Ishikawa (cell line): ENCODE results near the gene SRP72.

Experiments
- CEBPB ChIP-seq: IDR thresholded peaks from 2 replicates; pipeline ENCODE4 v1.6.1; 2012
- CREB1 ChIP-seq: IDR thresholded peaks from 2 replicates; pipeline ENCODE4 v1.6.1; 2012; ENCODE audit warnings: low read depth
- EGR1 ChIP-seq: IDR thresholded peaks from 2 replicates; pipeline ENCODE4 v1.6.1; 2012
- EP300 ChIP-seq: IDR thresholded peaks from 2 replicates; pipeline ENCODE4 v1.6.1; 2012; ENCODE audit warnings: borderline replicate concordance
- FOXM1 ChIP-seq: IDR thresholded peaks from 2 replicates; pipeline ENCODE4 v1.6.1; 2012; ENCODE audit warnings: low read depth, borderline replicate concordance
- MAX ChIP-seq: IDR thresholded peaks from 2 replicates; pipeline ENCODE4 v1.6.1; 2012
- NFIC ChIP-seq: IDR thresholded peaks from 2 replicates; pipeline ENCODE4 v1.6.1; 2012
- RAD21 ChIP-seq: IDR thresholded peaks from 2 replicates; pipeline ENCODE4 v1.6.1; 2012; ENCODE audit warnings: low read depth
- REST ChIP-seq: IDR thresholded peaks from 2 replicates; pipeline ENCODE4 v1.6.1; 2012; ENCODE audit warnings: low read depth, mild to moderate bottlenecking
- TAF1 ChIP-seq: IDR thresholded peaks from 2 replicates; pipeline ENCODE4 v1.6.1; 2012; ENCODE audit warnings: low read depth, mild to moderate bottlenecking
- TCF12 ChIP-seq: IDR thresholded peaks from 2 replicates; pipeline ENCODE4 v1.6.1; 2012; ENCODE audit warnings: low read depth
- TEAD4 ChIP-seq: IDR thresholded peaks from 2 replicates; pipeline ENCODE4 v1.6.1; 2012
- USF1 ChIP-seq: IDR thresholded peaks from 2 replicates; pipeline ENCODE4 v1.6.1; 2012
- YY1 ChIP-seq: IDR thresholded peaks from 2 replicates; pipeline ENCODE4 v1.6.1; 2012; ENCODE audit warnings: low read depth
- ZBTB7A ChIP-seq: IDR thresholded peaks from 2 replicates; pipeline ENCODE4 v1.6.1; 2012; ENCODE audit warnings: low read depth

Gene SRP72

GRCh38 chr4:56468097-56468422 lies 643 bp downstream of the SRP72 start:
- TF ChIP-seq NFIC: no peak
- TF ChIP-seq EP300: no peak
- peak; percentile 17; the same call in 1 of the 2 replicates for TF ChIP-seq CREB1
- 0 out of 2 replicates have a peak, but pooled peaks have one; percentile 22 for TF ChIP-seq USF1

- TF ChIP-seq ZBTB7A: no peak
- no peak for TF ChIP-seq EGR1
- TF ChIP-seq CEBPB: no peak
- TF ChIP-seq CREB1: no peak
- TF ChIP-seq RAD21: no peak
- no peak for TF ChIP-seq TAF1
- no peak for TF ChIP-seq NFIC
- no peak for TF ChIP-seq TCF12
- TF ChIP-seq FOXM1: no peak
- TF ChIP-seq USF1: no peak
- TF ChIP-seq YY1: no peak
Measured at GRCh38 chr4:56469489-56470210, 2.2 kb downstream of the SRP72 start.

GRCh38 chr4:56475917-56476316 lies 8.5 kb downstream of the SRP72 start:
- TF ChIP-seq FOXM1 (no peak), USF1 (no peak), RAD21 (no peak), TEAD4 (no peak), CEBPB (no peak), EP300 (no peak), ZBTB7A (no peak)

GRCh38 chr4:56477192-56477702 lies 9.8 kb downstream of the SRP72 start:
- TF ChIP-seq REST (no peak), USF1 (no peak), YY1 (no peak), MAX (no peak), EGR1 (no peak)

- TF ChIP-seq TAF1 (no peak), RAD21 (no peak), EGR1 (no peak), CEBPB (no peak), MAX (no peak), ZBTB7A (no peak), USF1 (no peak), TCF12 (no peak), TEAD4 (no peak), NFIC (no peak), CREB1 (no peak), FOXM1 (no peak), YY1 (no peak), EP300 (no peak)
Measured at GRCh38 chr4:56480691-56481090, 13.3 kb downstream of the SRP72 start.

- TF ChIP-seq ZBTB7A (no peak), MAX (no peak), FOXM1 (no peak), EGR1 (no peak), YY1 (no peak), EP300 (no peak), TCF12 (no peak), USF1 (no peak), REST (no peak), RAD21 (no peak), CEBPB (no peak)
Measured at GRCh38 chr4:56496241-56496640, 28.8 kb downstream of the SRP72 start.
